HepG2 (cell line): ENCODE measurements around the gene SLC1A4. TPM values are rescaled to one million over a fixed set of nuclear protein-coding genes. Genes with fewer than 3 reads are reported as not detected.

ENCODE experiments used
- ADNP ChIP-seq: sonication (generic); formaldehyde crosslinking; IDR thresholded peaks from 2 replicates; pipeline ENCODE4 v1.4.0; 2020; ENCODE audit warnings: missing genetic modification reagents
- ARNT2 ChIP-seq: sonication (generic); formaldehyde crosslinking; IDR thresholded peaks from 2 replicates; pipeline ENCODE4 v1.8.0; 2022; ENCODE audit warnings: mild to moderate bottlenecking, low read depth, missing genetic modification reagents, moderate library complexity
- ARNTL ChIP-seq: sonication (generic); formaldehyde crosslinking; IDR thresholded peaks from 2 replicates; pipeline ENCODE4 v1.4.0; 2020; ENCODE audit warnings: mild to moderate bottlenecking, missing genetic modification reagents
- DRAP1 ChIP-seq: IDR thresholded peaks from 2 replicates; pipeline ENCODE4 v1.6.1; 2016; ENCODE audit warnings: missing genetic modification reagents, missing compliant biosample characterization
- ETV5 ChIP-seq: IDR thresholded peaks from 2 replicates; pipeline ENCODE4 v1.6.1; 2018; ENCODE audit warnings: missing biosample characterization, missing genetic modification reagents, inconsistent platforms, borderline replicate concordance
- FIP1L1 ChIP-seq: fragments of 200-400 bp; formaldehyde crosslinking; IDR thresholded peaks from 2 replicates; pipeline ENCODE4 v1.6.1; 2018; ENCODE audit warnings: low read depth, mild to moderate bottlenecking, low read length, moderate library complexity, borderline replicate concordance; ENCODE audit not compliant: insufficient read depth
- FOXP1 ChIP-seq, 2 experiments: fragments of 450-650 bp in 1 of 2; IDR thresholded peaks; 2 replicates each; pipeline ENCODE4 v1.6.1; 2017 to 2018; ENCODE audit warnings: antibody characterized with exemption in 1 of 2
- GATAD2A ChIP-seq: IDR thresholded peaks from 2 replicates; pipeline ENCODE4 v1.6.1; 2016
- MED8 ChIP-seq: sonication (generic); formaldehyde crosslinking; IDR thresholded peaks from 2 replicates; pipeline ENCODE4 v1.8.1; 2023; ENCODE audit warnings: mild to moderate bottlenecking, missing genetic modification reagents; ENCODE audit not compliant: insufficient replicate concordance
- NBN ChIP-seq: fragments of 450-650 bp; conservative IDR thresholded peaks from 2 replicates; pipeline ENCODE4 v1.6.1; 2017
- NR1H2 ChIP-seq: sonication (generic); formaldehyde crosslinking; IDR thresholded peaks from 2 replicates; pipeline ENCODE4 v1.8.1; 2022; ENCODE audit warnings: low read depth, missing genetic modification reagents, borderline replicate concordance
- PLRG1 ChIP-seq: fragments of 450-650 bp; conservative IDR thresholded peaks from 2 replicates; pipeline ENCODE4 v1.6.1; 2016
- PRDM15 ChIP-seq: sonication (generic); formaldehyde crosslinking; IDR thresholded peaks from 2 replicates; pipeline ENCODE4 v1.4.0; 2020; ENCODE audit warnings: missing genetic modification reagents
- SATB2 ChIP-seq: sonication (generic); formaldehyde crosslinking; IDR thresholded peaks from 2 replicates; pipeline ENCODE4 v1.5.0; 2020; ENCODE audit warnings: missing genetic modification reagents
- TFAP4 ChIP-seq: sonication (generic); IDR thresholded peaks from 2 replicates; pipeline ENCODE4 v1.6.1; 2016; ENCODE audit warnings: low read depth, borderline replicate concordance
- XRCC5 ChIP-seq: fragments of 200-400 bp; formaldehyde crosslinking; optimal IDR thresholded peaks from 2 replicates; pipeline ENCODE3; 2017; ENCODE audit warnings: mild to moderate bottlenecking, low read length
- YEATS2 ChIP-seq: sonication (generic); formaldehyde crosslinking; IDR thresholded peaks from 2 replicates; pipeline ENCODE4 v1.4.0; 2020; ENCODE audit warnings: missing genetic modification reagents, borderline replicate concordance
- ZBTB38 ChIP-seq: sonication (generic); formaldehyde crosslinking; IDR thresholded peaks from 2 replicates; pipeline ENCODE4 v1.5.1; 2020; ENCODE audit warnings: mild to moderate bottlenecking, missing genetic modification reagents
- ZNF331 ChIP-seq: sonication (generic); formaldehyde crosslinking; IDR thresholded peaks from 2 replicates; pipeline ENCODE4 v1.4.0; 2020; ENCODE audit warnings: missing genetic modification reagents
- ZNF383 ChIP-seq: sonication (generic); formaldehyde crosslinking; IDR thresholded peaks from 2 replicates; pipeline ENCODE4 v1.4.0; 2020; ENCODE audit warnings: missing genetic modification reagents, mild to moderate bottlenecking, borderline replicate concordance
- ZNF432 ChIP-seq: sonication (generic); formaldehyde crosslinking; IDR thresholded peaks from 2 replicates; pipeline ENCODE4 v1.5.0; 2020; ENCODE audit warnings: missing genetic modification reagents, mild to moderate bottlenecking, borderline replicate concordance
- ZNF550 ChIP-seq: sonication (generic); formaldehyde crosslinking; IDR thresholded peaks from 2 replicates; pipeline ENCODE4 v1.4.0; 2020; ENCODE audit warnings: mild to moderate bottlenecking, missing genetic modification reagents, borderline replicate concordance
- ZNF562 ChIP-seq: sonication (generic); formaldehyde crosslinking; IDR thresholded peaks from 2 replicates; pipeline ENCODE4 v1.8.0; 2022; ENCODE audit warnings: missing genetic modification reagents, borderline replicate concordance
- ZNF570 ChIP-seq: sonication (generic); formaldehyde crosslinking; IDR thresholded peaks from 2 replicates; pipeline ENCODE4 v1.4.0; 2020; ENCODE audit warnings: mild to moderate bottlenecking, missing genetic modification reagents, borderline replicate concordance
- ZNF644 ChIP-seq: IDR thresholded peaks from 2 replicates; pipeline ENCODE4 v1.6.1; 2016; ENCODE audit warnings: low read depth
- ZNF678 ChIP-seq: sonication (generic); formaldehyde crosslinking; IDR thresholded peaks from 2 replicates; pipeline ENCODE4 v1.4.0; 2020; ENCODE audit warnings: mild to moderate bottlenecking, missing genetic modification reagents
- ZNF781 ChIP-seq: sonication (generic); formaldehyde crosslinking; IDR thresholded peaks from 2 replicates; pipeline ENCODE4 v1.5.1; 2020; ENCODE audit warnings: borderline replicate concordance, mild to moderate bottlenecking, missing genetic modification reagents; ENCODE audit errors: not compliant biosample characterization
- ZNF878 ChIP-seq: sonication (generic); formaldehyde crosslinking; IDR thresholded peaks from 2 replicates; pipeline ENCODE4 v1.8.1; 2023; ENCODE audit warnings: mild to moderate bottlenecking, missing genetic modification reagents, moderate library complexity
- polyA plus RNA-seq, 8 experiments: library from polyadenylated mRNA; depleted of rRNA in 3 of 8; stranded (reverse) in 7 of 8; unstranded in 1 of 8; fragments of >200 nt; fragmentation: Illumina TruSeq in 4 of 8; extraction: Trizol in 4 of 8; gene quantifications; 2 replicates each; pipeline versions ENCODE4 v1.2.1 to v1.2.3, GENCODE V29; 2011 to 2016; ENCODE audit warnings: low read depth in 4 of 8, missing spikeins in 1 of 8, mixed read lengths in 1 of 8; ENCODE audit not compliant: insufficient read depth in 1 of 8
- total RNA-seq, 5 experiments: library from RNA; depleted of rRNA; stranded (reverse); fragments of >200 nt; fragmentation: Illumina TruSeq; extraction: Trizol; gene quantifications; 2 replicates each; pipeline ENCODE4 v1.2.3, GENCODE V29; 2016; ENCODE audit warnings: low read depth in 1 of 5

Gene SLC1A4
- total and polyA plus RNA-seq, 2 of the 13 experiments (the other 11 are each of a cell fraction or from before 2014, with no cell fraction given), result 21.0 to 39.6 TPM

- TF ChIP-seq PRDM15 (CRISPR knock-in tag) (no peak), ZNF678 (CRISPR knock-in tag) (no peak), ZNF562 (CRISPR knock-in tag) (no peak), ADNP (CRISPR knock-in tag) (no peak), ARNTL (CRISPR knock-in tag) (no peak), FIP1L1 (no peak), ZNF878 (no peak), ZNF432 (CRISPR knock-in tag) (0 out of 2 replicates have a peak, but pooled peaks have one; percentile 67), MED8 (CRISPR knock-in tag) (peak; percentile 28), XRCC5 (no peak), ZNF644 (CRISPR knock-in tag) (no peak), ETV5 (peak; percentile 30; the same call in 1 of the 2 replicates), ZNF570 (no peak), ZNF781 (CRISPR knock-in tag) (no peak), ARNT2 (peak; percentile 16; the same call in 1 of the 2 replicates), SATB2 (CRISPR knock-in tag) (no peak), GATAD2A (no peak), NR1H2 (CRISPR knock-in tag) (no peak), ZNF550 (no peak), DRAP1 (CRISPR knock-in tag) (no peak), YEATS2 (CRISPR knock-in tag) (no peak), ZNF331 (CRISPR knock-in tag) (no peak), NBN (no peak), ZNF383 (CRISPR knock-in tag) (no peak), FOXP1 (IDR thresholded peaks at IDR 0.05) (no peak), FOXP1 (CRISPR knock-in tag; IDR thresholded peaks at IDR 0.05) (no peak), ZBTB38 (CRISPR knock-in tag) (peak; percentile 11; the same call in 1 of the 2 replicates), TFAP4 (peak; percentile 31; the same call in 1 of the 2 replicates), PLRG1 (no peak)
Measured at GRCh38 chr2:64989982-64990614, 899 bp downstream of the SLC1A4 start (continued).
